Measurements from ENCODE around the gene ABLIM2. TPM values are rescaled to one million over a fixed set of nuclear protein-coding genes. Genes with fewer than 3 reads are reported as not detected.

The ABLIM2 gene
- total RNA-seq, 2 donors from 2014 or later = 0.34 to 0.60 TPM

GRCh38 chr4:7968262-7968896 is 190.2 kb downstream of the ABLIM2 start:
- no peak for ATAC-seq (replicated peaks in 1 of 2)
- Mint-ChIP-seq H3K4me1 (ENCODE audit: low read depth) (peaks cover 85% of the 10 kb centered on the region), H3K27ac (peak overlapping the region; percentile 43)

GRCh38 chr4:7967501-7968261 is 190.9 kb downstream of the ABLIM2 start:
- peak overlapping the region; percentile 22 to 45 for H3K4me3 Mint-ChIP-seq
- peaks cover 11 to 14% of the 10 kb centered on the region in 2 donors for H3K36me3 Mint-ChIP-seq (ENCODE audit: insufficient read depth in 2 of 2)
- no peaks in the 10 kb centered on the region for H3K9me3 Mint-ChIP-seq
- peak overlapping the region; percentile 43 for H3K27ac Mint-ChIP-seq
- no peak for ATAC-seq (replicated peaks in 1 of 2)
- DNase-seq = peak in 1 of 2 donors; percentile 23
- H3K27me3 Mint-ChIP-seq (ENCODE audit: low read depth) = no peaks in the 10 kb centered on the region
- peaks cover 86% of the 10 kb centered on the region for H3K4me1 Mint-ChIP-seq (ENCODE audit: low read depth)

More at GRCh38 chr4:7968262-7968896, 190.2 kb downstream of the ABLIM2 start:
- peaks cover 11 to 18% of the 10 kb centered on the region in 2 donors for H3K36me3 Mint-ChIP-seq (ENCODE audit: insufficient read depth in 2 of 2)
- H3K27me3 Mint-ChIP-seq (ENCODE audit: low read depth) = no peaks in the 10 kb centered on the region
- no peaks in the 10 kb centered on the region for H3K9me3 Mint-ChIP-seq
- no peak for DNase-seq
- peak overlapping the region; percentile 22 to 45 for H3K4me3 Mint-ChIP-seq

- DNase-seq = no peak
- Mint-ChIP-seq H3K36me3 (ENCODE audit: insufficient read depth in 2 of 2) (peaks cover 8 to 10% of the 10 kb centered on the region in 2 donors), H3K4me3 (no peak overlapping the region), H3K9me3 (no peaks in the 10 kb centered on the region), H3K27ac (no peak overlapping the region), H3K4me1 (ENCODE audit: low read depth) (peaks cover 85% of the 10 kb centered on the region), H3K27me3 (ENCODE audit: low read depth) (no peaks in the 10 kb centered on the region)
- no peak for ATAC-seq (replicated peaks in 1 of 2)
Measured at GRCh38 chr4:7967063-7967440, 191.6 kb downstream of the ABLIM2 start.

- Mint-ChIP-seq H3K27ac (no peak overlapping the region), H3K4me3 (no peak overlapping the region), H3K27me3 (ENCODE audit: low read depth) (no peaks in the 10 kb centered on the region), H3K36me3 (ENCODE audit: insufficient read depth in 2 of 2) (peaks cover 8 to 10% of the 10 kb centered on the region in 2 donors), H3K9me3 (no peaks in the 10 kb centered on the region), H3K4me1 (ENCODE audit: low read depth) (peaks cover 84% of the 10 kb centered on the region)
- ATAC-seq (replicated peaks in 1 of 2) (no peak), DNase-seq (no peak)
Measured at GRCh38 chr4:7966281-7967062, 192.1 kb downstream of the ABLIM2 start.

GRCh38 chr4:7964890-7965662 is 193.5 kb downstream of the ABLIM2 start:
- peak overlapping the region; percentile 86 for H3K27ac Mint-ChIP-seq
- H3K4me3 Mint-ChIP-seq = peak overlapping the region in 1 of 2 donors; percentile 8
- no peak for ATAC-seq (replicated peaks in 1 of 2)
- H3K36me3 Mint-ChIP-seq (ENCODE audit: insufficient read depth in 2 of 2) = peaks cover 4 to 5% of the 10 kb centered on the region in 2 donors
- no peaks in the 10 kb centered on the region for H3K9me3 Mint-ChIP-seq
- H3K4me1 Mint-ChIP-seq (ENCODE audit: low read depth) = peaks cover 86% of the 10 kb centered on the region
- peak in 1 of 2 donors; percentile 42 for DNase-seq
- no peaks in the 10 kb centered on the region for H3K27me3 Mint-ChIP-seq (ENCODE audit: low read depth)

GRCh38 chr4:7964459-7964858 is 194.2 kb downstream of the ABLIM2 start:
- peak overlapping the region in 1 of 2 donors; percentile 8 for H3K4me3 Mint-ChIP-seq
- DNase-seq = peak; percentile 51 to 65
- peak overlapping the region; percentile 86 for H3K27ac Mint-ChIP-seq
- no peaks in the 10 kb centered on the region for H3K27me3 Mint-ChIP-seq (ENCODE audit: low read depth)
- no peaks in the 10 kb centered on the region for H3K36me3 Mint-ChIP-seq (ENCODE audit: insufficient read depth in 2 of 2)
- H3K4me1 Mint-ChIP-seq (ENCODE audit: low read depth) = peaks cover 85% of the 10 kb centered on the region
- peak; percentile 28 to 45 for ATAC-seq (replicated peaks in 1 of 2)
- no peaks in the 10 kb centered on the region for H3K9me3 Mint-ChIP-seq

- H3K4me3 Mint-ChIP-seq = no peak overlapping the region
- DNase-seq = no peak
- H3K4me1 Mint-ChIP-seq (ENCODE audit: low read depth) = peaks cover 84% of the 10 kb centered on the region
- no peaks in the 10 kb centered on the region for H3K27me3 Mint-ChIP-seq (ENCODE audit: low read depth)
- H3K36me3 Mint-ChIP-seq (ENCODE audit: insufficient read depth in 2 of 2) = no peaks in the 10 kb centered on the region
- no peak overlapping the region for H3K27ac Mint-ChIP-seq
- H3K9me3 Mint-ChIP-seq = no peaks in the 10 kb centered on the region
- ATAC-seq (replicated peaks in 1 of 2) = no peak
Measured at GRCh38 chr4:7963691-7964090, 194.9 kb downstream of the ABLIM2 start.

GRCh38 chr4:7962609-7963508 is 195.8 kb downstream of the ABLIM2 start:
- Mint-ChIP-seq H3K36me3 (ENCODE audit: insufficient read depth in 2 of 2) (no peaks in the 10 kb centered on the region), H3K27ac (no peak overlapping the region), H3K4me1 (ENCODE audit: low read depth) (peaks cover 84% of the 10 kb centered on the region), H3K9me3 (no peaks in the 10 kb centered on the region), H3K27me3 (ENCODE audit: low read depth) (no peaks in the 10 kb centered on the region), H3K4me3 (peak overlapping the region; percentile 37 to 58)
- ATAC-seq (replicated peaks in 1 of 2) (no peak), DNase-seq (no peak)

GRCh38 chr4:7960790-7961655 is 197.6 kb downstream of the ABLIM2 start:
- DNase-seq (peak; percentile 86 to 88), ATAC-seq (replicated peaks in 1 of 2) (peak; percentile 84 to 90)
- Mint-ChIP-seq H3K4me1 (ENCODE audit: low read depth) (peaks cover 86% of the 10 kb centered on the region), H3K9me3 (no peaks in the 10 kb centered on the region), H3K4me3 (peak overlapping the region; percentile 42 to 64), H3K27me3 (ENCODE audit: low read depth) (peaks cover 10% of the 10 kb centered on the region), H3K27ac (peak overlapping the region; percentile 76), H3K36me3 (ENCODE audit: insufficient read depth in 2 of 2) (no peaks in the 10 kb centered on the region)

GRCh38 chr4:7960017-7960789 is 198.4 kb downstream of the ABLIM2 start:
- no peaks in the 10 kb centered on the region for H3K36me3 Mint-ChIP-seq (ENCODE audit: insufficient read depth in 2 of 2)
- H3K9me3 Mint-ChIP-seq = no peaks in the 10 kb centered on the region
- peak overlapping the region; percentile 76 for H3K27ac Mint-ChIP-seq
- DNase-seq (peak; percentile 51 to 53), ATAC-seq (replicated peaks in 1 of 2) (peak; percentile 61 to 65)
- peaks cover 10% of the 10 kb centered on the region for H3K27me3 Mint-ChIP-seq (ENCODE audit: low read depth)
- H3K4me3 Mint-ChIP-seq = peak overlapping the region; percentile 42 to 64
- H3K4me1 Mint-ChIP-seq (ENCODE audit: low read depth) = peaks cover 79% of the 10 kb centered on the region

Data from activated T-cell treated with anti-CD3 and anti-CD28 coated beads, Interleukin-2, amount 50 U/mL, for 72 hours (primary cell).